ENCODE data around the gene R3HDM4. TPM values are rescaled to one million over a fixed set of nuclear protein-coding genes. Genes with fewer than 3 reads are reported as not detected.
"Not testable (repeated sequence)": the region's sequence is repeated elsewhere in the genome, so short reads cannot be mapped to it uniquely, and the experiment has no call there.

The R3HDM4 gene
- total RNA-seq, 2 experiments from 2014 or later, result 73.7 to 83.3 TPM

GRCh38 chr19:884420-885211 lies 28.4 kb downstream of the R3HDM4 start:
- CTCF ChIA-PET, result no interaction called here
- Mint-ChIP-seq H3K4me3 (no peak overlapping the region), H3K27ac (no peak overlapping the region), H3K9me3 (ENCODE audit: low read depth) (no peaks in the 10 kb centered on the region), H3K36me3 (ENCODE audit: low read depth) (peaks cover 17% of the 10 kb centered on the region), H3K4me1 (peaks cover 2% of the 10 kb centered on the region), H3K27me3 (no peaks in the 10 kb centered on the region)
- intact Hi-C loops (cut with DNase I, micrococcal nuclease), result no loop called here
- ATAC-seq (no peak), DNase-seq (no peak)
- POLR2A ChIA-PET, result no interaction called here

- CTCF ChIA-PET, result no interaction called here
- Mint-ChIP-seq H3K4me3 (no peak overlapping the region), H3K27me3 (no peaks in the 10 kb centered on the region), H3K36me3 (ENCODE audit: low read depth) (peaks cover 17% of the 10 kb centered on the region), H3K9me3 (ENCODE audit: low read depth) (no peaks in the 10 kb centered on the region), H3K4me1 (peaks cover 1% of the 10 kb centered on the region), H3K27ac (no peak overlapping the region)
- ATAC-seq, result peak; percentile 33
- DNase-seq, result no peak
- POLR2A ChIA-PET, result no interaction called here
- intact Hi-C loops (cut with DNase I, micrococcal nuclease), result no loop called here
Measured at GRCh38 chr19:883661-884211, 29.3 kb downstream of the R3HDM4 start.

DNA sequence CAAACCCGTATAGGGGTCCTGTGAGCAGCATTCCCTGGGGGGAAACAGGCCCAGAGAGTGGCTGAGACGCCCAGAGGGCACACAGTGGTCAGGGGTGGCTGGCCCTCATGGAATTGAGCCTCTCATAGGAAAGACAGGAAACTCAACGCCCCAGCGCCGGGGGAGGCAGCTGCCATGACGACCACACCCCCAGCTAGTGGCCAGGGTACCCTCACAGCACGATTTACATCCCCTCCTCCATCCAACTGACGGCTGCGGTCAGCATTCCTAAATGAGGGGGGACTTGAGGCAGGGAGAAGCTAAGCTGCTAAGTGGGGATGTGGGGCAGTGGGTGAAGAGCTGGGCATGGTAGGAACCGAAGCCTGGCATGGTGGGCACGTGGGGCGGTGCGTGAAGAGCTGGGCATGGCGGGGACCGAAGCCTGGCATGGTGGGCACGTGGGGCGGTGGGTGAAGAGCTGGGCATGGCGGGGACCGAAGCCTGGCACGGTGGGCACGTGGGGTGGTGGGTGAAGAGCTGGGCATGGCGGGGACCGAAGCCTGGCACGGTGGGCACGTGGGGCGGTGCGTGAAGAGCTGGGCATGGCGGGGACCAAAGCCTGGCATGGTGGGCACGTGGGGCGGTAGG lies 30.0 kb downstream of the R3HDM4 start:
- DNase-seq (no peak), ATAC-seq (no peak)
- H3K9me3 Mint-ChIP-seq (ENCODE audit: low read depth), result no peaks in the 10 kb centered on the region
- H3K4me3 Mint-ChIP-seq, result no peak overlapping the region
- no peak overlapping the region for H3K27ac Mint-ChIP-seq
- intact Hi-C loops (cut with DNase I, micrococcal nuclease), result no loop called here
- POLR2A ChIA-PET, result no interaction called here
- H3K27me3 Mint-ChIP-seq, result no peaks in the 10 kb centered on the region
- H3K4me1 Mint-ChIP-seq, result no peaks in the 10 kb centered on the region
- peaks cover 17% of the 10 kb centered on the region for H3K36me3 Mint-ChIP-seq (ENCODE audit: low read depth)
- CTCF ChIA-PET, result no interaction called here

DNA sequence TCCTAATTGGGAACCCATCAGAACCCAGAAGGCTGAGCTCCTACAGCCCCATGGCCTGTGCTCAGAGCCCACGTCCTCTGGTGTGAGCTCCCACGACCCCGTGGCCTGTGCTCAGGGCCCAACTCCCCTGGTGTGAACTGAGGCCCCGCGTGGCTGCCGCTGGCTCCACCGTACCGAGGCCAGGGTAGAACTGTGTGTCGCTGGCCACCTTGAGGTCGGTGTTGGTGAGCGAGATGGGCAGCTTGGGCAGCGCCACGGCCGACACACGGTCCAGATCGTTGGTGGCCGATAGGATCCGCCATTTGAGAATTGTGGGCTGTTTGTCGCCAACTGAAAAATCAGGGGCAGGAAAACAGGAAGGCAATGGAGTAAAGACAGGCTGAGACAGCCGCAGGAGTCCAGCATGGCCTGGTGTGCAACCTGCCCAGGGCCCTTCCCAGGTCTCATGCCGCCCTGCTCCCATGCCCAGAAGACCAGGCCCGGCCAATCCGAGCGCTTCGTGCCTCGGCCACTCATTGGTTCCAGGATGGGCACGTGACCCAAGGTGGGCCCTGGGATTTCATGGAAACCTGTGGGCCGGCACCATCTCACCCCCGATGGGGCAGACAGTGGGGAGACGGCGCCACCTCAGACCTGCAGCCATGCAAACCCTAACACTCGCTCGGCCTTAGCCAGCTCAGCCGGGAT lies 31.5 kb downstream of the R3HDM4 start:
- Mint-ChIP-seq H3K27ac (no peak overlapping the region), H3K4me1 (no peaks in the 10 kb centered on the region), H3K4me3 (no peak overlapping the region), H3K36me3 (ENCODE audit: low read depth) (peaks cover 15% of the 10 kb centered on the region), H3K27me3 (no peaks in the 10 kb centered on the region), H3K9me3 (ENCODE audit: low read depth) (no peaks in the 10 kb centered on the region)
- DNase-seq (no peak), ATAC-seq (no peak)
- CTCF ChIA-PET, result no interaction called here
- intact Hi-C loops (cut with DNase I, micrococcal nuclease), result no loop called here
- POLR2A ChIA-PET, result no interaction called here

DNA sequence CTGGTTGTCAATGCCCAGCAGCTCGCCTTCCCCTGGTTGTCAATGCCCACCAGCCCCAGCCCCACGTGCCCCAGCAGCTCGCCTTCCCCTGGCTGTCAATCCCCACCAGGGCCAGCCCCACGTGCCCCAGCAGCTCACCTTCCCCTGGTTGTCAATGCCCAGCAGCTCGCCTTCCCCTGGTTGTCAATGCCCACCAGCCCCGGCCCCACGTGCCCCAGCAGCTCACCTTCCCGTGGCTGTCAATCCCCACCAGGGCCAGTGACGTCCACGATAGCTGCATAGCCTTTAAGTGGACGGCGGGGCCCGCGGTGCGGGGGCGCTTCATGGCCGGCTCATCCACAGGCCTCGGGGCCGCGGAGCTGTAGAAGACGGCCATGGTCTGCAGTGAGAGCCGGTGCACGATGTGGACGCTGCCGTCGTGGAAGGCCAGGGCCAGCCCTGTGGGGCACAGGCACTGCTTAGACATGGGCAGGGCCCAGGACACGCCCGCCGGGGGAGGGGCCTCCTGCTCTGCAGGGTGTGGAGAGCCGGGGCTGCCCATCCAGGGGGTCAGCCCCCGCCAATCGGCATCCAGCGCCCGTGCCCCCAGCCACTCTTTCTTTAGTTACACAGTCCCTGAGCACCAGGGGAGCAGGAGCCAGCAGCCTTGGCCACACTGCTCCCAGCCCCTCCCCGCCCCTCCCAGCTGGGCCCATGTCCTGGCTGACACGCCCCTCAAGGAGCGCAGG lies 33.1 kb downstream of the R3HDM4 start:
- CTCF ChIA-PET, result interaction anchor here (1.0 kb wide), 1 partner anchor 49 kb away, joined by 3 read pairs; no protein-coding TSS in a partner anchor
- intact Hi-C loops (cut with DNase I, micrococcal nuclease), result no loop called here
- no peaks in the 10 kb centered on the region for H3K27me3 Mint-ChIP-seq
- no peak overlapping the region for H3K27ac Mint-ChIP-seq
- no peak for DNase-seq
- POLR2A ChIA-PET, result interaction anchor here (1.3 kb wide), 1 partner anchor 13 kb away, joined by 3 read pairs; the partner anchor contains the start of genes MED16 and RNU6-9
- ATAC-seq, result no peak
- no peaks in the 10 kb centered on the region for H3K9me3 Mint-ChIP-seq (ENCODE audit: low read depth)
- no peak overlapping the region for H3K4me3 Mint-ChIP-seq
- H3K36me3 Mint-ChIP-seq (ENCODE audit: low read depth), result peaks cover 15% of the 10 kb centered on the region
- H3K4me1 Mint-ChIP-seq, result no peaks in the 10 kb centered on the region

GRCh38 chr19:878751-879561 lies 34.1 kb downstream of the R3HDM4 start:
- intact Hi-C loops (cut with DNase I, micrococcal nuclease), result not testable (repeated sequence)

DNA sequence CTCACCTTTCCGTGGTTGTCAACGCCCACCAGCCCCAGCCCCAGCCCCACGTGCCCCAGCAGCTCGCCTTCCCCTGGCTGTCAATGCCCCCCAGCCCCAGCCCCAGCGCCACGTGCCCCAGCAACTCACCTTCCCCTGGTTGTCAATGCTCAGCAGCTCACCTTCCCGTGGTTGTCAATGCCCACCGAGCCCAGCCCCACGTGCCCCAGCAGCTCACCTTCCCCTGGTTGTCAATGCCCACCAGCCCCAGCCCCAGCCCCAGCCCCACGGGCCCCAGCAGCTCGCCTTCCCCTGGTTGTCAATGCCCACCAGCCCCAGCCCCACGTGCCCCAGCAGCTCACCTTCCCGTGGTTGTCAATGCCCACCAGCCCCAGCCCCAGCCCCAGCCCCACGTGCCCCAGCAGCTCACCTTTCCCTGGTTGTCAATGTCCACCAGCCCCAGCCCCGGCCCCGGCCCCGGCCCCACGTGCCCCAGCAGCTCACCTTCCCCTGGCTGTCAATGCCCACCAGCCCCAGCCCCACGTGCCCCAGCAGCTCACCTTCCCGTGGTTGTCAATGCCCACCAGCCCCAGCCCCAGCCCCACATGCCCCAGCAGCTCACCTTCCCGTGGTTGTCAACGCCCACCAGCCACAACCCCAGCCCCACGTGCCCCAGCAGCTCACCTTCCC lies 34.9 kb downstream of the R3HDM4 start:
- intact Hi-C loops (cut with DNase I, micrococcal nuclease); H3K4me1 Mint-ChIP-seq; H3K9me3 Mint-ChIP-seq (ENCODE audit: low read depth); ATAC-seq; CTCF ChIA-PET; H3K4me3 Mint-ChIP-seq; H3K27ac Mint-ChIP-seq; DNase-seq; H3K27me3 Mint-ChIP-seq: not testable (repeated sequence)
- H3K36me3 Mint-ChIP-seq (ENCODE audit: low read depth), result peaks cover 15% of the 10 kb centered on the region
- POLR2A ChIA-PET, result interaction anchor here (0.6 to 1.3 kb wide), 2 partner anchors 15 to 20 kb away, joined by 3 to 5 read pairs; partner anchors contain the start of genes MED16 and RNU6-9

More at GRCh38 chr19:878751-879561, 34.1 kb downstream of the R3HDM4 start:
- H3K4me3 Mint-ChIP-seq; H3K9me3 Mint-ChIP-seq (ENCODE audit: low read depth); DNase-seq; CTCF ChIA-PET; H3K27me3 Mint-ChIP-seq; ATAC-seq; H3K27ac Mint-ChIP-seq; H3K4me1 Mint-ChIP-seq: not testable (repeated sequence)
- H3K36me3 Mint-ChIP-seq (ENCODE audit: low read depth), result peaks cover 15% of the 10 kb centered on the region
- POLR2A ChIA-PET, result interaction anchor here (0.6 to 1.3 kb wide), 2 partner anchors 14 to 21 kb away, joined by 3 to 5 read pairs; partner anchors contain the start of genes MED16 and RNU6-9

DNA sequence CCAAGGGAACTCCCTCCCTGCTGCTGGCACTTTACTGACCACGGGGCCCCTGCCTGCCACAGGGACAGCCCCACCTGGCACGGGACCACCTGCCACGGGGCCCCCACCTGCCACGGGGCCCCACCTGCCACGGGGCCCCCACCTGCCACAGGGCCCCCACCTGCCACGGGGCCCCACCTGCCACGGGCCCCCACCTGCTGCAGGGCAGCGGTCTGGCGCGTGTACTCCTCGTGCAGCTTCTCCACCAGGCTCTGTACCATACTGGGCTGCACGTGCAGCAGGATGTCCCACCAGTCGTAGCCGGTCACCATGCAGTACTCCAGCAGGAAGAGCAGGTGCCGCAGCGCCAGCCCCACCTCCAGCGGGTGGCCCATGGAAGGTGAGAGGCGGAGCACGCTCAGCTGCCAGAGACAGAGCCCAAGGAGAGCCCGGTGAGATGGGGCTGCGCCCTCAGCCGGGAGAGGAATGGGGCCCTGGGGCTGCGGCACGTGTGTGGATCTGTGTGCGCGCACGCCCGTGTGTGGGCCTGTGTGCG lies 36.2 kb downstream of the R3HDM4 start:
- ChIA-PET CTCF (no interaction called here), POLR2A (no interaction called here)
- H3K36me3 Mint-ChIP-seq (ENCODE audit: low read depth), result peaks cover 7% of the 10 kb centered on the region
- ATAC-seq (no peak), DNase-seq (no peak)
- intact Hi-C loops (cut with DNase I, micrococcal nuclease), result no loop called here
- no peaks in the 10 kb centered on the region for H3K9me3 Mint-ChIP-seq (ENCODE audit: low read depth)
- peaks cover 9% of the 10 kb centered on the region for H3K4me1 Mint-ChIP-seq
- H3K27me3 Mint-ChIP-seq, result no peaks in the 10 kb centered on the region
- no peak overlapping the region for H3K27ac Mint-ChIP-seq
- H3K4me3 Mint-ChIP-seq, result no peak overlapping the region

GRCh38 chr19:876089-876488 lies 36.9 kb downstream of the R3HDM4 start:
- no peak overlapping the region for H3K27ac Mint-ChIP-seq
- H3K9me3 Mint-ChIP-seq (ENCODE audit: low read depth), result no peaks in the 10 kb centered on the region
- peaks cover 5% of the 10 kb centered on the region for H3K36me3 Mint-ChIP-seq (ENCODE audit: low read depth)
- intact Hi-C loops (cut with DNase I, micrococcal nuclease), result no loop called here
- peaks cover 12% of the 10 kb centered on the region for H3K4me1 Mint-ChIP-seq
- H3K27me3 Mint-ChIP-seq, result no peaks in the 10 kb centered on the region
- DNase-seq (no peak), ATAC-seq (no peak)
- H3K4me3 Mint-ChIP-seq, result no peak overlapping the region
- ChIA-PET CTCF (interaction anchor here (0.7 kb wide), 1 partner anchor 154 kb away, joined by 3 read pairs; no protein-coding TSS in a partner anchor), POLR2A (interaction anchor here (0.6 kb wide), 1 partner anchor 12 kb away, joined by 7 read pairs; no protein-coding TSS in a partner anchor)

Measured in activated CD4-positive, alpha-beta T cell treated with anti-CD3 and anti-CD28 coated beads for 36 hours (primary cell).